Measurements from ENCODE around the gene STARD7.

DNA sequence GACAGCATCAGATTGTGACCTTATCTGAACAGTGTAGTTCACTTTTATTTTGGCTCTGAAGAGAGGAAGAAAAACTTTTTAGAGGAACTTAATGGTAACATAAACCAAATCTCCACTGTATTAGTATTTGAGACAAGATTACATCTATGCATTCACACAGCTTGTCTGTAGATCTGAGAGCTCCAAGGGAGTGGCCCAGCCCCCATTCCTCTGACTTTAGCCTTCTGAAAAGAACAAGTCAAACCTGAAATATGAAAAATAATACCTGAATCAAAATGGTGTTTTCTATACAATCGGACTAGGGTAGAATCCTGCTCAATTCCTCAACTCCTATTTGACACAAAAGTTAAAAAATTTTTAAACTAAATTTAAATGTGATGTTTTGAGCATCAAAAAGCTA lies 23.1 kb downstream of the STARD7 start:
- TF ChIP-seq, protein P1, sequence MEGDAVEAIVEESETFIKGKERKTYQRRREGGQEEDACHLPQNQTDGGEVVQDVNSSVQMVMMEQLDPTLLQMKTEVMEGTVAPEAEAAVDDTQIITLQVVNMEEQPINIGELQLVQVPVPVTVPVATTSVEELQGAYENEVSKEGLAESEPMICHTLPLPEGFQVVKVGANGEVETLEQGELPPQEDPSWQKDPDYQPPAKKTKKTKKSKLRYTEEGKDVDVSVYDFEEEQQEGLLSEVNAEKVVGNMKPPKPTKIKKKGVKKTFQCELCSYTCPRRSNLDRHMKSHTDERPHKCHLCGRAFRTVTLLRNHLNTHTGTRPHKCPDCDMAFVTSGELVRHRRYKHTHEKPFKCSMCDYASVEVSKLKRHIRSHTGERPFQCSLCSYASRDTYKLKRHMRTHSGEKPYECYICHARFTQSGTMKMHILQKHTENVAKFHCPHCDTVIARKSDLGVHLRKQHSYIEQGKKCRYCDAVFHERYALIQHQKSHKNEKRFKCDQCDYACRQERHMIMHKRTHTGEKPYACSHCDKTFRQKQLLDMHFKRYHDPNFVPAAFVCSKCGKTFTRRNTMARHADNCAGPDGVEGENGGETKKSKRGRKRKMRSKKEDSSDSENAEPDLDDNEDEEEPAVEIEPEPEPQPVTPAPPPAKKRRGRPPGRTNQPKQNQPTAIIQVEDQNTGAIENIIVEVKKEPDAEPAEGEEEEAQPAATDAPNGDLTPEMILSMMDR (IDR thresholded peaks at IDR 0.05), result no peak
- TF ChIP-seq POLR2A (IDR thresholded peaks at IDR 0.05), result no peak

Measured in Peyer's patch (tissue), 4 donors.